HCT116 (cell line): ENCODE measurements around the gene TRIM63. TPM values are rescaled to one million over a fixed set of nuclear protein-coding genes. Genes with fewer than 3 reads are reported as not detected.

Source experiments
- ATAC-seq: fragments of 200-7000 bp; cut with Tn5 transposase; 2 replicates; pipeline ENCODE4 v1.9.1; 2020; ENCODE audit warnings: mild to moderate bottlenecking, moderate library complexity
- BruUV-seq: library from RNA; stranded (reverse); fragments of 400-500 nt; replicated peaks from 2 replicates; lab custom pipeline; 2021; lab: Mats Ljungman, UMichigan
- CTCF ChIA-PET: fragments of 300-600 bp; sonication (Branson Sonifier 250); formaldehyde crosslinking; loops from one replicate; lab custom pipeline; 2021; ENCODE audit warnings: antibody characterized with exemption; lab: Charles Lee
- POLR2A ChIA-PET: fragments of 300-600, 350-600 bp; sonication (Branson Sonifier 250); formaldehyde crosslinking; loops from one replicate; lab custom pipeline; 2021; ENCODE audit warnings: antibody characterized with exemption; lab: Charles Lee
- RAD21 ChIA-PET, 2 experiments: fragments of 300-600 bp; sonication (Branson Sonifier 250); formaldehyde crosslinking; loops; one replicate each; lab custom pipeline; 2023; ENCODE audit warnings: low total read pairs in 2 of 2; ENCODE audit not compliant: uncharacterized antibody in 2 of 2, unreplicated experiment in 2 of 2, low non-redundant PET in 1 of 2; lab: Charles Lee
- DNase-seq: peaks from one replicate; pipeline ENCODE4 v3.0.0-alpha.2; 2010; ENCODE audit warnings: low read depth, low spot score
- H2AFZ ChIP-seq: fragments of 200-600 bp; shearing (Covaris generic), sonication (generic); 2 replicates; pipeline ENCODE4 v1.6.1; 2017; ENCODE audit warnings: low read depth, mixed run types, mixed read lengths, antibody characterized with exemption, low read length; ENCODE audit not compliant: poor library complexity, severe bottlenecking
- H3K27ac ChIP-seq: 2 replicates; pipeline ENCODE4 v1.5.1; 2012; ENCODE audit warnings: low read depth, low read length
- H3K27me3 ChIP-seq: fragments of 200-600 bp; sonication (generic); 2 replicates; pipeline ENCODE4 v1.6.1; 2016; ENCODE audit warnings: mixed run types, low read length, mixed read lengths; ENCODE audit not compliant: insufficient read depth
- H3K36me3 ChIP-seq, 2 experiments: fragments of 200-500 bp in 1 of 2; fragments of 200-600 bp in 1 of 2; sonication (Bioruptor generic) in 1 of 2; sonication (generic) in 1 of 2; 2 replicates each; pipeline versions ENCODE4 v1.5.1 to v1.6.1; 2014 to 2016; ENCODE audit warnings: low read length in 2 of 2, inconsistent platforms in 1 of 2, mixed read lengths in 1 of 2, mixed run types in 1 of 2; ENCODE audit not compliant: insufficient read depth in 2 of 2, control insufficient read depth in 1 of 2
- H3K4me1 ChIP-seq, 2 experiments: fragments of 200-600 bp in 1 of 2; sonication (generic) in 1 of 2; 2 replicates each; pipeline versions ENCODE4 v1.5.1 to v1.6.1; 2012 to 2017; ENCODE audit warnings: low read length in 2 of 2, inconsistent platforms in 1 of 2, mild to moderate bottlenecking in 1 of 2, mixed read lengths in 1 of 2, mixed run types in 1 of 2, moderate library complexity in 1 of 2; ENCODE audit not compliant: insufficient read depth in 2 of 2, control insufficient read depth in 1 of 2
- H3K4me2 ChIP-seq: fragments of 200-600 bp; sonication (generic); 2 replicates; pipeline ENCODE4 v1.6.1; 2017; ENCODE audit warnings: mixed run types, low read length, mixed read lengths
- H3K4me3 ChIP-seq, 2 experiments: fragments of 200-600 bp in 1 of 2; sonication (generic) in 1 of 2; replicated peaks in 1 of 2; 2 replicates each; pipeline ENCODE4 v1.5.1; 2011 to 2016; ENCODE audit warnings: low read length in 2 of 2, control low read depth in 1 of 2, low read depth in 1 of 2, mild to moderate bottlenecking in 1 of 2, mixed read lengths in 1 of 2, mixed run types in 1 of 2
- H3K79me2 ChIP-seq: fragments of 200-600 bp; sonication (generic); 2 replicates; pipeline ENCODE4 v1.6.1; 2017; ENCODE audit warnings: mild to moderate bottlenecking, mixed run types, low read length, moderate library complexity, mixed read lengths; ENCODE audit not compliant: insufficient read depth
- H3K9ac ChIP-seq: fragments of 200-600 bp; sonication (generic); 2 replicates; pipeline ENCODE4 v1.6.1; 2016; ENCODE audit warnings: low read length, mixed read lengths
- H3K9me2 ChIP-seq: fragments of 200-600 bp; sonication (generic), shearing (Covaris generic); 2 replicates; pipeline ENCODE4 v1.6.1; 2017; ENCODE audit warnings: mixed run types, mild to moderate bottlenecking, moderate library complexity; ENCODE audit not compliant: insufficient read depth
- H3K9me3 ChIP-seq, 2 experiments: fragments of 200-500 bp in 1 of 2; fragments of 200-600 bp in 1 of 2; sonication (Bioruptor generic) in 1 of 2; sonication (generic) in 1 of 2; 2 replicates each; pipeline ENCODE4 v1.6.1; 2014 to 2017; ENCODE audit warnings: low read length in 2 of 2, mixed read lengths in 2 of 2, inconsistent platforms in 1 of 2, low read depth in 1 of 2, mild to moderate bottlenecking in 1 of 2, mixed run types in 1 of 2, moderate library complexity in 1 of 2; ENCODE audit not compliant: control insufficient read depth in 1 of 2, insufficient read depth in 1 of 2
- H4K20me1 ChIP-seq: fragments of 200-600 bp; sonication (generic), shearing (Covaris generic); 2 replicates; pipeline ENCODE4 v1.6.1; 2017; ENCODE audit warnings: mixed run types, mild to moderate bottlenecking, moderate library complexity; ENCODE audit not compliant: insufficient read depth
- CBX3 ChIP-seq: IDR thresholded peaks from 2 replicates; pipeline ENCODE4 v1.6.1; 2012; ENCODE audit warnings: low read depth
- CEBPB ChIP-seq: IDR thresholded peaks from 2 replicates; pipeline ENCODE4 v1.6.1; 2012; ENCODE audit warnings: low read depth
- EGR1 ChIP-seq: IDR thresholded peaks from 2 replicates; pipeline ENCODE4 v1.6.1; 2012; ENCODE audit warnings: low read depth
- FOSL1 ChIP-seq: IDR thresholded peaks from 2 replicates; pipeline ENCODE4 v1.6.1; 2012; ENCODE audit warnings: low read depth
- SIN3A ChIP-seq: IDR thresholded peaks from 2 replicates; pipeline ENCODE4 v1.6.1; 2012; ENCODE audit warnings: low read depth
- SP1 ChIP-seq: IDR thresholded peaks from 2 replicates; pipeline ENCODE4 v1.6.1; 2012; ENCODE audit warnings: low read depth
- ZNF274 ChIP-seq: fragments of 200-500 bp; sonication (Bioruptor generic); IDR thresholded peaks from 2 replicates; pipeline ENCODE4 v1.6.1; 2014; ENCODE audit warnings: mild to moderate bottlenecking, low read depth, low read length, inconsistent platforms
- intact Hi-C: fragments of 100-400 bp; cut with micrococcal nuclease; formaldehyde crosslinking; loops from 2 replicates; pipeline ENCODE4 v1.10.0; 2022
- total RNA-seq: library from RNA; stranded (reverse); gene quantifications from one replicate; pipeline ENCODE4 v1.2.1, GENCODE V29; 2021; ENCODE audit not compliant: unreplicated experiment
- TF ChIP-seq, protein P1 (sequence below): IDR thresholded peaks from 2 replicates; pipeline ENCODE4 v1.6.1; 2012
- TF ChIP-seq, protein P2 (sequence below): IDR thresholded peaks from 2 replicates; pipeline ENCODE4 v1.6.1; 2012
- TF ChIP-seq, protein P3 (sequence below): IDR thresholded peaks from 2 replicates; pipeline ENCODE4 v1.6.1; 2012; ENCODE audit warnings: low read depth

The TRIM63 gene
- total RNA-seq, 1 experiment from 2014 or later, result not detected

DNA sequence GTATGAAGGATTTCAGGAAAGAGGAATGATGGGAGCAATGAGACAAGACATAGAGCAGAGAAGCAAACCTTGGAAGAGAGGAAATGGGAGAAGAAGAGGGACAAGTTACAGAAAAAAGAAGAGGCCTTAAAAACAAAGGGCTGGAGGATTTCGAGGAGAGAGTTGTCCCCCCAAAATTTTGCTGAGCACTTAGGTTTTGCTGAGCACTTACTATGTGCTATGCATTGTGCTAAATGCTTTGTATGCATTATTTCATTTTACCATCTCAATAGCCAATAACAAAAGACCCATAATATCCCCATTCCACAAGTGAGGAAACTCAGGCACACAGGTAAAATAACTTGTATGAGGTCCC, 2.5 kb upstream of the TRIM63 start:
- POLR2A ChIA-PET, result no interaction called here
- CTCF ChIA-PET, result no interaction called here
- Histone ChIP-seq H3K36me3 (no peaks in the 10 kb centered on the region), H3K4me3 (no peak overlapping the region), H4K20me1 (no peaks in the 10 kb centered on the region), H3K9me2 (no peaks in the 10 kb centered on the region), H3K9ac (no peak overlapping the region), H3K4me1 (no peaks in the 10 kb centered on the region), H3K27ac (no peak overlapping the region), H3K4me2 (no peak overlapping the region), H3K27me3 (no peaks in the 10 kb centered on the region; the same call in 1 of the 2 replicates), H2AFZ (no peak overlapping the region), H3K79me2 (no peaks in the 10 kb centered on the region), H3K9me3 (no peaks in the 10 kb centered on the region)
- no TSS peak for BruUV-seq
- no peak for DNase-seq
- TF ChIP-seq SP1 (no peak), CEBPB (no peak), FOSL1 (no peak), ZNF274 (no peak), CBX3 (no peak)
- TF ChIP-seq, protein P1, sequence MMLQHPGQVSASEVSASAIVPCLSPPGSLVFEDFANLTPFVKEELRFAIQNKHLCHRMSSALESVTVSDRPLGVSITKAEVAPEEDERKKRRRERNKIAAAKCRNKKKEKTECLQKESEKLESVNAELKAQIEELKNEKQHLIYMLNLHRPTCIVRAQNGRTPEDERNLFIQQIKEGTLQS, result no peak
- TF ChIP-seq, protein P2, sequence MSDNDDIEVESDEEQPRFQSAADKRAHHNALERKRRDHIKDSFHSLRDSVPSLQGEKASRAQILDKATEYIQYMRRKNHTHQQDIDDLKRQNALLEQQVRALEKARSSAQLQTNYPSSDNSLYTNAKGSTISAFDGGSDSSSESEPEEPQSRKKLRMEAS, result no peak
- intact Hi-C loops, result no loop called here
- RAD21 ChIA-PET, result no interaction called here
- ATAC-seq, result no peak

DNA sequence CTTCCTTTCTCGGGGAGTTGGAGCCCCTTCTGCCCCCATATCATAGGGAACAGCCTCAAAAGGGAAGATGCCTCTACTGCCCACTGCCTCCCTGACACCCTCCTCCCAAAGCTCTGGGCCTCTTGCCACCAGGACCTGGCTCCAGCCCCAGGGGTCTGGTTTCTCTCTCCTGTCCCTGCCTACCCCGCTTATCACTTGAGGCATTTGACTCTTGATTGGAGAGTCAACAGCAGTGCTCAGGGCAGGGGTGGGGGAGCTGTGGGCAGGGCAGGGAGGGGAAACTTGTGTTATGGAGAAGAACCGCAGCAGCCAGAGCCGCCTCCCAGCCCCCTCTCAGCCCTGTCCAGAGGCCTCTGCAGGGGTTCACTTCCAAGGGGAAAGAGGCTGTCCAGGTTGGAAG, 573 bp downstream of the TRIM63 start:
- no peak for DNase-seq
- RAD21 ChIA-PET, result no interaction called here
- BruUV-seq, result no TSS peak
- no peaks in the 10 kb centered on the region for H3K36me3 ChIP-seq
- no peak overlapping the region for H3K4me2 ChIP-seq
- no peak overlapping the region for H3K27ac ChIP-seq
- no peak for ATAC-seq
- no peaks in the 10 kb centered on the region for H3K4me1 ChIP-seq
- H2AFZ ChIP-seq, result no peak overlapping the region
- CTCF ChIA-PET, result no interaction called here
- POLR2A ChIA-PET, result no interaction called here
- TF ChIP-seq SIN3A (no peak), EGR1 (no peak)
- TF ChIP-seq, protein P3, sequence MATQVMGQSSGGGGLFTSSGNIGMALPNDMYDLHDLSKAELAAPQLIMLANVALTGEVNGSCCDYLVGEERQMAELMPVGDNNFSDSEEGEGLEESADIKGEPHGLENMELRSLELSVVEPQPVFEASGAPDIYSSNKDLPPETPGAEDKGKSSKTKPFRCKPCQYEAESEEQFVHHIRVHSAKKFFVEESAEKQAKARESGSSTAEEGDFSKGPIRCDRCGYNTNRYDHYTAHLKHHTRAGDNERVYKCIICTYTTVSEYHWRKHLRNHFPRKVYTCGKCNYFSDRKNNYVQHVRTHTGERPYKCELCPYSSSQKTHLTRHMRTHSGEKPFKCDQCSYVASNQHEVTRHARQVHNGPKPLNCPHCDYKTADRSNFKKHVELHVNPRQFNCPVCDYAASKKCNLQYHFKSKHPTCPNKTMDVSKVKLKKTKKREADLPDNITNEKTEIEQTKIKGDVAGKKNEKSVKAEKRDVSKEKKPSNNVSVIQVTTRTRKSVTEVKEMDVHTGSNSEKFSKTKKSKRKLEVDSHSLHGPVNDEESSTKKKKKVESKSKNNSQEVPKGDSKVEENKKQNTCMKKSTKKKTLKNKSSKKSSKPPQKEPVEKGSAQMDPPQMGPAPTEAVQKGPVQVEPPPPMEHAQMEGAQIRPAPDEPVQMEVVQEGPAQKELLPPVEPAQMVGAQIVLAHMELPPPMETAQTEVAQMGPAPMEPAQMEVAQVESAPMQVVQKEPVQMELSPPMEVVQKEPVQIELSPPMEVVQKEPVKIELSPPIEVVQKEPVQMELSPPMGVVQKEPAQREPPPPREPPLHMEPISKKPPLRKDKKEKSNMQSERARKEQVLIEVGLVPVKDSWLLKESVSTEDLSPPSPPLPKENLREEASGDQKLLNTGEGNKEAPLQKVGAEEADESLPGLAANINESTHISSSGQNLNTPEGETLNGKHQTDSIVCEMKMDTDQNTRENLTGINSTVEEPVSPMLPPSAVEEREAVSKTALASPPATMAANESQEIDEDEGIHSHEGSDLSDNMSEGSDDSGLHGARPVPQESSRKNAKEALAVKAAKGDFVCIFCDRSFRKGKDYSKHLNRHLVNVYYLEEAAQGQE, result no peak
- H3K4me3 ChIP-seq, result no peak overlapping the region
- H3K9ac ChIP-seq, result no peak overlapping the region
- no peaks in the 10 kb centered on the region; the same call in 1 of the 2 replicates for H3K27me3 ChIP-seq
- no peaks in the 10 kb centered on the region for H3K9me3 ChIP-seq
- intact Hi-C loops, result no loop called here
- no peaks in the 10 kb centered on the region for H3K79me2 ChIP-seq
- no peaks in the 10 kb centered on the region for H4K20me1 ChIP-seq
- no peaks in the 10 kb centered on the region for H3K9me2 ChIP-seq
